ENCODE data around the gene PDHA1.

Gene PDHA1

DNA sequence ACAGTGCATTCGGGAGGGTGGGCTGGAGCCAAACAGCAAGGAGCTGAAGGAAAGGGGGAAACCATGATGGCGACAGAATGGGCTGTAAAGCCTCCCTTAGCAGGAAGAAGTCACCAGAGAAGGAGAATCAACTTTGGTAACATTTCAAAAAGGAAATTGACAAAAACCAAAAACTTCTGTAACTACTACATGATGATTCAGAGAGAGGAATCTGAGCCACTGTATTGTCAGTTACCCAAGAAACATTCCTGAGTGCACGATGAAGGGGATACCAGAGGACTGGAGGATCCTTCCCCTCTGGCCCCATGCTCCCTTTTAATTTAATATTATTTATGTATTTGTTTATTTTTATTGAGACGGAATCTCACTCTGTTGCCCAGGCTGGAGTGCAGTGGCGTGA, 26.3 kb downstream of the PDHA1 start:
- TF ChIP-seq GLIS3 (CRISPR knock-in tag; IDR thresholded peaks at IDR 0.05) (no peak), SNAI2 (CRISPR knock-in tag; IDR thresholded peaks at IDR 0.05) (no peak)
- TF ChIP-seq, protein P1, sequence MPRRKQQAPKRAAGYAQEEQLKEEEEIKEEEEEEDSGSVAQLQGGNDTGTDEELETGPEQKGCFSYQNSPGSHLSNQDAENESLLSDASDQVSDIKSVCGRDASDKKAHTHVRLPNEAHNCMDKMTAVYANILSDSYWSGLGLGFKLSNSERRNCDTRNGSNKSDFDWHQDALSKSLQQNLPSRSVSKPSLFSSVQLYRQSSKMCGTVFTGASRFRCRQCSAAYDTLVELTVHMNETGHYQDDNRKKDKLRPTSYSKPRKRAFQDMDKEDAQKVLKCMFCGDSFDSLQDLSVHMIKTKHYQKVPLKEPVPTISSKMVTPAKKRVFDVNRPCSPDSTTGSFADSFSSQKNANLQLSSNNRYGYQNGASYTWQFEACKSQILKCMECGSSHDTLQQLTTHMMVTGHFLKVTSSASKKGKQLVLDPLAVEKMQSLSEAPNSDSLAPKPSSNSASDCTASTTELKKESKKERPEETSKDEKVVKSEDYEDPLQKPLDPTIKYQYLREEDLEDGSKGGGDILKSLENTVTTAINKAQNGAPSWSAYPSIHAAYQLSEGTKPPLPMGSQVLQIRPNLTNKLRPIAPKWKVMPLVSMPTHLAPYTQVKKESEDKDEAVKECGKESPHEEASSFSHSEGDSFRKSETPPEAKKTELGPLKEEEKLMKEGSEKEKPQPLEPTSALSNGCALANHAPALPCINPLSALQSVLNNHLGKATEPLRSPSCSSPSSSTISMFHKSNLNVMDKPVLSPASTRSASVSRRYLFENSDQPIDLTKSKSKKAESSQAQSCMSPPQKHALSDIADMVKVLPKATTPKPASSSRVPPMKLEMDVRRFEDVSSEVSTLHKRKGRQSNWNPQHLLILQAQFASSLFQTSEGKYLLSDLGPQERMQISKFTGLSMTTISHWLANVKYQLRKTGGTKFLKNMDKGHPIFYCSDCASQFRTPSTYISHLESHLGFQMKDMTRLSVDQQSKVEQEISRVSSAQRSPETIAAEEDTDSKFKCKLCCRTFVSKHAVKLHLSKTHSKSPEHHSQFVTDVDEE (CRISPR knock-in tag; IDR thresholded peaks at IDR 0.05) = no peak
- peak; percentile 36; the same call in 2 of the 3 replicates for ATAC-seq

DNA sequence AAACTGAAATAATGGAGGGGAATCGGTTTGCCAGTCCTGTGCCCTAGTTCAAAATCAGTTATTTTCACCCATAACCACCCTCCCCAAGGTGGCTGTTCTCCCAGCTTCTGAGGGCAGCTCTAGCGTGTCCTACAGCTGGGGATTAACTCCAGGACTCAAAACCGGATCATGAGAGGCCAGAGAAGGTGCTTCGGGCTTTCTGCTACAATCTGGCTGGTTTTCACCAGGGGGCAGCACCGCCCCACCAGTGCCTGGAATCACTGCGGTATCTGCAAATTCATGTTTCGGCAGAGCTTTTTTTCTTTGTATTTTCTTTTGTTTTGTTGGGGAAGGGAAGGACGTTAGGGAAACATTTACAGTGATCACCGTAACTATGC, 28.4 kb downstream of the PDHA1 start:
- no peak for TF ChIP-seq OSR1 (CRISPR knock-in tag; IDR thresholded peaks at IDR 0.05)
- no peak for TF ChIP-seq SNAI2 (CRISPR knock-in tag; IDR thresholded peaks at IDR 0.05)
- no peak for TF ChIP-seq ISL1 (CRISPR knock-in tag; IDR thresholded peaks at IDR 0.05)
- TF ChIP-seq ZFP3 (CRISPR knock-in tag; IDR thresholded peaks at IDR 0.05) = no peak
- no peak for TF ChIP-seq ZFP30 (CRISPR knock-in tag; IDR thresholded peaks at IDR 0.05)
- TF ChIP-seq ESRRG (CRISPR knock-in tag; IDR thresholded peaks at IDR 0.05) = no peak
- no peak for TF ChIP-seq TCF4 (CRISPR knock-in tag; IDR thresholded peaks at IDR 0.05; ENCODE audit: borderline replicate concordance)
- TF ChIP-seq ZNF70 (CRISPR knock-in tag; IDR thresholded peaks at IDR 0.05) = no peak
- TF ChIP-seq, protein P2, sequence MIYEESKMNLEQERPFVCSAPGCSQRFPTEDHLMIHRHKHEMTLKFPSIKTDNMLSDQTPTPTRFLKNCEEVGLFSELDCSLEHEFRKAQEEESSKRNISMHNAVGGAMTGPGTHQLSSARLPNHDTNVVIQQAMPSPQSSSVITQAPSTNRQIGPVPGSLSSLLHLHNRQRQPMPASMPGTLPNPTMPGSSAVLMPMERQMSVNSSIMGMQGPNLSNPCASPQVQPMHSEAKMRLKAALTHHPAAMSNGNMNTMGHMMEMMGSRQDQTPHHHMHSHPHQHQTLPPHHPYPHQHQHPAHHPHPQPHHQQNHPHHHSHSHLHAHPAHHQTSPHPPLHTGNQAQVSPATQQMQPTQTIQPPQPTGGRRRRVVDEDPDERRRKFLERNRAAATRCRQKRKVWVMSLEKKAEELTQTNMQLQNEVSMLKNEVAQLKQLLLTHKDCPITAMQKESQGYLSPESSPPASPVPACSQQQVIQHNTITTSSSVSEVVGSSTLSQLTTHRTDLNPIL (CRISPR knock-in tag; IDR thresholded peaks at IDR 0.05; ENCODE audit: low read depth) = no peak
- TF ChIP-seq BACH2 (CRISPR knock-in tag; IDR thresholded peaks at IDR 0.05; ENCODE audit: borderline replicate concordance) = no peak
- TF ChIP-seq ARNTL (CRISPR knock-in tag; IDR thresholded peaks at IDR 0.05; ENCODE audit: borderline replicate concordance, low read depth) = no peak
- no peak for TF ChIP-seq GLIS3 (CRISPR knock-in tag; IDR thresholded peaks at IDR 0.05)
- TF ChIP-seq, protein P1 (CRISPR knock-in tag; IDR thresholded peaks at IDR 0.05) = no peak
- no peak for TF ChIP-seq ZNF8 (CRISPR knock-in tag; IDR thresholded peaks at IDR 0.05)
- TF ChIP-seq ZC3H10 (CRISPR knock-in tag; IDR thresholded peaks at IDR 0.05) = no peak
- TF ChIP-seq, protein P3, sequence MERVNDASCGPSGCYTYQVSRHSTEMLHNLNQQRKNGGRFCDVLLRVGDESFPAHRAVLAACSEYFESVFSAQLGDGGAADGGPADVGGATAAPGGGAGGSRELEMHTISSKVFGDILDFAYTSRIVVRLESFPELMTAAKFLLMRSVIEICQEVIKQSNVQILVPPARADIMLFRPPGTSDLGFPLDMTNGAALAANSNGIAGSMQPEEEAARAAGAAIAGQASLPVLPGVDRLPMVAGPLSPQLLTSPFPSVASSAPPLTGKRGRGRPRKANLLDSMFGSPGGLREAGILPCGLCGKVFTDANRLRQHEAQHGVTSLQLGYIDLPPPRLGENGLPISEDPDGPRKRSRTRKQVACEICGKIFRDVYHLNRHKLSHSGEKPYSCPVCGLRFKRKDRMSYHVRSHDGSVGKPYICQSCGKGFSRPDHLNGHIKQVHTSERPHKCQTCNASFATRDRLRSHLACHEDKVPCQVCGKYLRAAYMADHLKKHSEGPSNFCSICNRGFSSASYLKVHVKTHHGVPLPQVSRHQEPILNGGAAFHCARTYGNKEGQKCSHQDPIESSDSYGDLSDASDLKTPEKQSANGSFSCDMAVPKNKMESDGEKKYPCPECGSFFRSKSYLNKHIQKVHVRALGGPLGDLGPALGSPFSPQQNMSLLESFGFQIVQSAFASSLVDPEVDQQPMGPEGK (CRISPR knock-in tag; IDR thresholded peaks at IDR 0.05; ENCODE audit: borderline replicate concordance) = no peak
- no peak for TF ChIP-seq PPARA (CRISPR knock-in tag; IDR thresholded peaks at IDR 0.05; ENCODE audit: borderline replicate concordance)
- no peak for TF ChIP-seq ZNF565 (CRISPR knock-in tag; conservative IDR thresholded peaks at IDR 0.05; ENCODE audit: low read depth)
- peak; percentile 93 for ATAC-seq

DNA sequence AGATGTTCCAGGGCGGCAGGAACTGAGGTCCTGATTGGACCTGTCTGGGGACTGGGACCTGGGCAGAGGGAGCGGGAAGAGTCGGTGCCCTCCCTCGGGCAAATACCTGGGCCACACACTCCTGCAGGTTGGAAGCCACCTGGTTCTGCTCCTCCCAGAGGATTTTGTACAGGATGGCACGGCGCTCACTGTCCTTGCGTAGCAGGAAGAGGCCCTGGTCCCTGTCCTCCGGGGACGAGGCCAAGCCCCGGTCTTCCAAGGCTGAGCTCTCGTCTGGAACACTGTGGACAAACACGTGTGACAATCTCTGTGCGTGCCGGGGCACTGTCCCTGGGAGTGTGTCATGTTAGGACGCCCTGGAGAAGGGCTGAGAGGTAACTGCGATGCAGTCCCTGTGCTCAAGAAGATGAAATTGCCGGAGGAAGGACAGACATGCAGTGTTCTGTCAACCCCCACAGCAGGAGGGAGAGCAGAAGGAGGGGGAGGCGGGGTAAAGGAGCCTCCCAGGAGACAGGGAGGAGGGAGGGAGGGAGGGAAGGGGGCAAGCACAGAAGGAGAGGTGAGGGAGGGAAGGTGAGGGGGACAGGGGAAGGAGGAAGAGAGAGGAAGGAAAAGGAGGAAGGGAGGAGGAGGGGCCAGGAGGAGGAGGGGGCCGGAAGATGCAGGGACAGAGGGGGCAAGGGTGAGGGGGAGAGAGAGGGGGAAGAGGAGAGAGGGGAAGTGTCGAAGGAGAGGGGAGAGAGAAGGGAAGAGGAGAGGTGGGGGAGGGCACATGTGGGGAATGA, 29.0 kb downstream of the PDHA1 start:
- ATAC-seq = peak; percentile 60
- TF ChIP-seq ARNTL (CRISPR knock-in tag; IDR thresholded peaks at IDR 0.05; ENCODE audit: borderline replicate concordance, low read depth) (no peak), SNAI2 (CRISPR knock-in tag; IDR thresholded peaks at IDR 0.05) (no peak), TCF4 (CRISPR knock-in tag; IDR thresholded peaks at IDR 0.05; ENCODE audit: borderline replicate concordance) (no peak), ZC3H10 (CRISPR knock-in tag; IDR thresholded peaks at IDR 0.05) (no peak), ZNF70 (CRISPR knock-in tag; IDR thresholded peaks at IDR 0.05) (no peak), OSR1 (CRISPR knock-in tag; IDR thresholded peaks at IDR 0.05) (no peak), BACH2 (CRISPR knock-in tag; IDR thresholded peaks at IDR 0.05; ENCODE audit: borderline replicate concordance) (no peak), GLIS3 (CRISPR knock-in tag; IDR thresholded peaks at IDR 0.05) (no peak), TOX (CRISPR knock-in tag; IDR thresholded peaks at IDR 0.05; ENCODE audit: borderline replicate concordance) (no peak), ZNF8 (CRISPR knock-in tag; IDR thresholded peaks at IDR 0.05) (no peak), CSDC2 (CRISPR knock-in tag; IDR thresholded peaks at IDR 0.05) (no peak), ZFP30 (CRISPR knock-in tag; IDR thresholded peaks at IDR 0.05) (no peak)
- TF ChIP-seq, protein P4, sequence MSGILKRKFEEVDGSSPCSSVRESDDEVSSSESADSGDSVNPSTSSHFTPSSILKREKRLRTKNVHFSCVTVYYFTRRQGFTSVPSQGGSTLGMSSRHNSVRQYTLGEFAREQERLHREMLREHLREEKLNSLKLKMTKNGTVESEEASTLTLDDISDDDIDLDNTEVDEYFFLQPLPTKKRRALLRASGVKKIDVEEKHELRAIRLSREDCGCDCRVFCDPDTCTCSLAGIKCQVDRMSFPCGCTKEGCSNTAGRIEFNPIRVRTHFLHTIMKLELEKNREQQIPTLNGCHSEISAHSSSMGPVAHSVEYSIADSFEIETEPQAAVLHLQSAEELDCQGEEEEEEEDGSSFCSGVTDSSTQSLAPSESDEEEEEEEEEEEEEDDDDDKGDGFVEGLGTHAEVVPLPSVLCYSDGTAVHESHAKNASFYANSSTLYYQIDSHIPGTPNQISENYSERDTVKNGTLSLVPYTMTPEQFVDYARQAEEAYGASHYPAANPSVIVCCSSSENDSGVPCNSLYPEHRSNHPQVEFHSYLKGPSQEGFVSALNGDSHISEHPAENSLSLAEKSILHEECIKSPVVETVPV (CRISPR knock-in tag; IDR thresholded peaks at IDR 0.05) = no peak
- TF ChIP-seq, protein P1 (CRISPR knock-in tag; IDR thresholded peaks at IDR 0.05) = no peak
